CD4-positive, alpha-beta T cell treated with Interleukin-1 beta for 1 hour (primary cell): ENCODE data around the gene URB1.
"Not testable (repeated sequence)": the region's sequence is repeated elsewhere in the genome, so short reads cannot be mapped to it uniquely, and the experiment has no call there.

ENCODE experiments used
- DNase-seq, 2 donors: peaks; one replicate each; pipeline ENCODE4 v3.0.0-alpha.2; 2020 to 2022

Gene URB1

DNA sequence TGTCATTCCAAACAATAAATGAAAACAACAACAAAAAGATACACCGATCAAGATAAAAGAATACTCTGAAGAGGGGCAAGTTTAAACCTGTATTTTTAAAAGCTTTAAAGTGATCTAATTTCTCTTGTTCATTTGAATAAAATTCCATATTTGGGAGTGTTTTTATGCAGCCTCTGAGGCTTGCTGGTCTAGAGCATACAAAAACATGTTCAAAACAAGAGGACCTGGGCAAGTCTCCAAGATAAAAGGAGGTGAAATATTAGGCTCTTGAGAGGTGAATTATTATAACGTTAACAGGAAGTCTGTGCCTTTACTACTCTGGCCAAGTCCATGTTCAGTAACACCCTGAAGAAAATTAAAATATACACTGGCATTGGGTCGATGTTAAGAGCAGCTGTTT is 20.1 kb downstream of the URB1 start:
- no peak for DNase-seq

- no peak for DNase-seq
These were observed 20.9 kb downstream of the URB1 start for GRCh38 chr21:32371913-32372314.

DNA sequence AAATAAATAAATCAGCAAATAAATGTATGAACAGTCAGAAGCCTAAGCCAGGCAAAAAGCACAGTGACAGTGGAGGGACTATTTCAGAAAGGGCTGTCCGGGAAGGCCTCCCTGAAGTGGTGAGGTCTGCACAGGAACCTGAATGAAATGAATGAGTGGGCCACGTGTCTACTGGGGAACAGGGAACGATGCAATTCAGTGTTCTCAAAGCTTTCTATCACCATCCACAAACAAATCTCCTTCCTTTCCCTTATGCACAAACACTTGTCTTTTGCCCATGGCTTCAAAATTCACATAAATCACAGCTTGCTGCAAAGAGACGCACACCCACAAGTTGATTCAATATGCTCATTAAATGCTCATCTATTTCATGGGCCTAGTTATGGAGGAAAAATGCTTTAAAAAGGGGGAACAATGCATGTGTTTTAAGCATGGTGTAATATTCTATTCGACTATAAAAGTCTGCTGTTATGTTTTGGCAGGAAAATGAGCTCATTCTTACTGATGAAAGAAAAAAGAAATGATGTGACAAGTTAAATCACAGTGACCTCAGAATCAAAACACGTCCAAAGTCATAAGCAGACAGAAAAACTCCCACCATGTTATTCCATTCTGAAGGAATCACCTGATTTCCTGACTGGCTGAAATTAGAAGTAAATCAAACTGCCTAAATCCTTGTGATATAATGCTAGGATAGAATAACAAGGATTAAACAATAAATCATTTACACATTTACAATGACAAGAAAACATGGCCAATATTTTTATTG is 21.6 kb downstream of the URB1 start:
- no peak for DNase-seq

DNA sequence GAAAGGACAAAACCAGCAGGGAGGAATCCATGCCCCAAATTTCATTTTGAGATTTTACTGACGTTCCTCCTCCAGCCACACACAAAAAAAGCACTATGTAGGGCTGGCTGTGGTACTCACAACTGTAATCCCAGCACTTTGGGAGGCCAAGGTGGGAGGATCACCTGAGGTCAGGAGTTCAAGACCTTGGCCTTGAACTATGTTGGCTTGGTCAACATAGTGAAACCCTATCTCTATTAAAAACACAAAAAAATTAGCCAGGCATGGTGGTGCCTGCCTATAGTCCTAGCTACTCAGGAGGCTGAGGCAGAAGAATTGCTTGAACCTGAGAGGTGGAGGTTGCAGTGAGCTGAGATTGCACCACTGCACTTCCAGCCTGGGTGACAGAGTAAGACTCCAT is 23.9 kb downstream of the URB1 start:
- DNase-seq = not testable (repeated sequence)

GRCh38 chr21:32368386-32368785 is 24.4 kb downstream of the URB1 start:
- DNase-seq = no peak

GRCh38 chr21:32367158-32367557 is 25.7 kb downstream of the URB1 start:
- DNase-seq = no peak

GRCh38 chr21:32366191-32366590 is 26.6 kb downstream of the URB1 start:
- no peak for DNase-seq

GRCh38 chr21:32364796-32365195 is 28.0 kb downstream of the URB1 start:
- DNase-seq = no peak

DNA sequence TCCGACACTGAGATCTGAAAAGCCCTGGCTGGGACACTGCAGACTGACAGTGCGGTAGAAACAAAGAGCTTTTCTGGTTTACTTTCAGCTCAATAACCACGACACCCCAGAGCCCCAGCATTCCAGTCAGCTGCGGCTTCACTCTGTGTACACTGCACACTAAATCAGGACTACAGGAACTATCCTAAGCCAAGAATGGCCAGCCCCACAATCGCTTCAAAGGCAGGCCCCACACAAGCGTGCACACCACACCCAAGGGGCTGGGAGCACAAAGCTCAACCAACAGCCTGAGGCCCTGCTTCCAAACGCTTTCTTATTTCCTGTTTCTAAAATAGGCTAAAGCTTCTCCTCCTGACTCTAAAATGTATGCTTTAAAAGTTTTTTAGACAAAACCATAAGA is 28.4 kb downstream of the URB1 start:
- DNase-seq = no peak

- DNase-seq = no peak
These were observed 32.3 kb downstream of the URB1 start for GRCh38 chr21:32360401-32360975.

DNA sequence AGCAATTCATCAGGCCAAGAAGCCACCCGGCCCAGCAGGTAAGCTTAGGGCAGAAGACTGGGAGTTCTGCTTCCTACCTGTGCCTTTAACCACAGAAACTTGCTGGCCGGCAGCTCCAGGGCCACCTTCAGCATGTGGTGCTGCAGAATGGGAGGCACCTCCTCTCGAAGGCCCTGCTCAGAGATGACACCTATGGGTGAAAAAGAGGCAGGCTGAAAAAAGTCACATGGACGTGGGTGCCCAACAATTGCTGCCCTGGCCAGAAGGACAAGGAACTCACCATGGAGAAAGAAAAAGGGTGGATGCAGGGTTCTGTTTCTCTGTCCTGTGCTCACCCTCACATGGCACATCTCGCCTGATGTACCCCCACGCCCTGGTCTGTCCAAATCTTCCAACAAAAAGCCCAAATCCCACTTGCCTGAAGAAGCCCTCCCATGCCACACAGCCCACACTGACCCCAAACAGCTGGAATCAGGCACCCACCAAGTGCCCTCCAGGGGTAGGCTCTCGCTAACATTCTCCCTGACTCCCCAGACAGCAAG is 33.0 kb downstream of the URB1 start:
- no peak for DNase-seq

GRCh38 chr21:32356874-32357395 is 35.9 kb downstream of the URB1 start:
- no peak for DNase-seq

- DNase-seq = no peak
These were observed 39.7 kb downstream of the URB1 start for GRCh38 chr21:32353002-32353711.

DNA sequence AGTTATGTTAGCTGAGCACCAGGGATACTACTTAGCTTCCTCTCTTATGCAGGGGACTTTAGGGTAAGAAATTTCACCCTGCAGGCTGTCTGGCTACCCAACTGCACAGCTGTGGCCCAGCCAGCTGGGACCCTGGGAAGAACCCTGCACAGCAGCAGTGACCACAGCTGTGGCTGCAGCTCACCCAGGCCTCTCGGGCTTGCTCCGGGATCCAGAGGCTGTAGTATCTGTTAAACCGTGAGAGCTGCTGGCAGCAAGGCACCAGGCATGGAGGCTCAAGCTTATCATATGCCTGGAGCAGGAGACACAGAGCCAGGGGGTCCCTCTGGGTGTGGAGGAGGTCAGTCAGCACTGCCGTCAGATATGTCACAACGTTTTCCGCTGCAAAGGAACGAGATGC is 40.3 kb downstream of the URB1 start:
- no peak for DNase-seq

- DNase-seq = no peak
These were observed 41.4 kb downstream of the URB1 start for GRCh38 chr21:32351428-32351827.

- no peak for DNase-seq
These were observed 41.8 kb downstream of the URB1 start for GRCh38 chr21:32350981-32351380.

- no peak for DNase-seq
These were observed 42.4 kb downstream of the URB1 start for GRCh38 chr21:32350211-32350980.

DNA sequence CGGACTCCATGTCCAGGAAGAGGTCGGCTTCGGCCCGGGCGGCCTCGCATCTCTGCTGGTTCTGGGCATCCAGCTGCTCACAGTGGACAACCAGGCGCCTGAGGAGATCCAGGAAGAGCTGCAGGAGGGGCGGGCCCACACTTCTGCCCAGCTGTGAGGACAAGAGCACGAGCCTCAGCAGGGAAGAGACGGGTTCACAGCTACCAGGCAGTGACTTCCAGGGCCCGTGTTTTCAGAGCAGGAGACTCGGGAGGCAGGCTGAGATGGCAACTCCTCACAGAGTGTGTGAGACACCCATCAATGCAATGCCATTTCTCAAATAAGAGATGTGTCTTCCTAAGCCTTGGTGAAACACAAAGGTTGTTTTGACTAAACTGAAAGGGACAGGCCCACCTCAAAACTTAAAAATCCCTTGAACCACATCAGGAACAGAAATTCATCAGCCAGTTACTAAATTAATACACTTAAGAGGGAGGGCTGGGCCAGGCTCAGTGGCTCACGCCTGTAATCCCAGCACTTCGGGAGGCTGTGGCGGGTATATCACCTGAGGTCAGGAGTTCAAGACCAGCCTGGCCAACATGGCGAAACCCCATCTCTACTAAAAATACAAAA is 43.4 kb downstream of the URB1 start:
- DNase-seq = no peak

DNA sequence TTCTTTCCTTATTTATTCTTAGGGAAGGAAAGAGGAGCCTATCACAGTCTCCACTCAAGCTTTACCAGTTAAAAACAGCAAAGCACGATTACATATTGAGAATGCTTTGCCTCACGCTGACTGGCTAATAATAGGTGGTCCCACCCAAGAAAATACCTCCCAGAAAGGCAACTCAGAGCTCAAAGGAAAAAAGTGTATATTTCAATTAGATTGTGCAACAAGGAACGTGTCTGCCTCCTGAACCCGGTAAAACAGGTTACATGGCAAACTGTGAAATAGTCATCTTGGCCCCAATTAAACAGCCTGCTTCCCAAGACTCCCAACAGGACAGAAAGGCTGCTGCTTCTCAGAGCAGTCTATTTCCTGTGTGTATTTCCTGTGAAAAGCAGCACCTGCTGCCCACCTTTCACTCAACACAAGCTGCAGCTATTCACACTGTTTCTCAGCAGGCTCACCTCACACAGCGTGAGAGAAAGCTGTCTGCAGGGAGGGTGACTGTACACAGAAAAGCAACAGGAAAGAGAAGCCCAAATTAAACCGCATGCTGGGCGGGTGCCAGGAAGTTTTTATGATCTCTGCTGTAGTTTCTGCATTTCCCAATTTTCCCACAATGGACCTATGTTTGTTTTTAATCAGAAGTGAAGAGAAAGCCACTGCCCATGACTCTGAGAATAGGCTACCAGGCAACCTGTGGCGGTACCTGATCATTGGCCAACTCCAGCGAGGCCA is 44.0 kb downstream of the URB1 start:
- no peak for DNase-seq

DNA sequence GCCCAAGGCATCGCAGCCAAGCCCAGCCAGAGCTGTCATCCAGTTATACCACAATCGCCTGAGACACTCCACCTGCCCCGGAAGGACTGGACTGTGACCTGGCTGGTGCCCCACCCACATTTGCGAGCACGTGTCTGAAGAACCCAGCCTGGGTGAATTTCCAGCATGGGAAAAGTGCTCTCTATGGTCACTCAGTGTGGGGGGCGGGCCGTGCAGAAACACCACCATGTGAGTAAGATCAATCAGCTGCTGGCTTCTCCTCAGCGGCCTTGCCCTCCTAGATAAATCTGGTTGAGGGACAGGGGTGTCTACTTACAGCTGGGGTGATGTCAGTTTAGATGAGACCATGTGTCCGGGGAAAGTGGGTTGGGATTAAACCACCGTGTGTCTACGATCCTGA is 44.8 kb downstream of the URB1 start:
- DNase-seq = no peak

DNA sequence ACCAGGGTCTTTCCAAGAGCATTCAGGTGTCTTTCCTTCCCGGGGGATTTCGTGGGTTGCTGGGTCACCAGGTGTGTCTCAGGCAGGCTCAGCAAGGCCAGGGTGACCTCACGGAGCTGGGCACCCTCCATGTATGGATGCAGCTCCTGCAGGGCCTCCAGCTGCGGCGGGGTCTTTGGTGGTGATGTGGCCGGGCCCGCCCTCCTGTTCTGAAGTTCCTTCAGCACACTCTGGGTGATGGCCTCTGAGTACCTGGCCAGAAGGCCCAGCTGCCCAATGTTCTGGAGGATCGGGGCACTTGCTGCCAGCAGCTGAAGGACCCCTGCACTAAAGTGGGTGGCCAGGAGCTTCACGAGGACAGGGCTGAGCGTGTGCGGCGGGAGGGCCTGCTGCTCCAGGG is 45.5 kb downstream of the URB1 start:
- no peak for DNase-seq

GRCh38 chr21:32346951-32347350 is 45.9 kb downstream of the URB1 start:
- no peak for DNase-seq
